SK-N-SH (cell line): ENCODE data around the gene EIF5B.

Experiments used
- EZH2phosphoT487 ChIP-seq: fragments of 200-600 bp; sonication (generic); IDR thresholded peaks from 2 replicates; pipeline ENCODE4 v1.6.1; 2017; ENCODE audit warnings: low read depth, mixed run types, mild to moderate bottlenecking, antibody characterized with exemption, moderate library complexity, borderline replicate concordance
- SIN3A ChIP-seq: IDR thresholded peaks from 2 replicates; pipeline ENCODE4 v1.6.1; 2012; ENCODE audit warnings: low read depth, mild to moderate bottlenecking, low read length, moderate library complexity, borderline replicate concordance

- TF ChIP-seq SIN3A, result no peak
- TF ChIP-seq EZH2phosphoT487, result no peak
Observed at GRCh38 chr2:99448556-99448955, 111.4 kb downstream of the EIF5B start.
